GM18867 (cell line): ENCODE data around the gene PEAK3.

ENCODE experiments used
- ATAC-seq: cut with Tn5 transposase; IDR thresholded peaks from one replicate; pipeline ENCODE4 v1.9.1; 2021; ENCODE audit warnings: mild to moderate bottlenecking, moderate library complexity; ENCODE audit not compliant: unreplicated experiment

PEAK3 gene

DNA sequence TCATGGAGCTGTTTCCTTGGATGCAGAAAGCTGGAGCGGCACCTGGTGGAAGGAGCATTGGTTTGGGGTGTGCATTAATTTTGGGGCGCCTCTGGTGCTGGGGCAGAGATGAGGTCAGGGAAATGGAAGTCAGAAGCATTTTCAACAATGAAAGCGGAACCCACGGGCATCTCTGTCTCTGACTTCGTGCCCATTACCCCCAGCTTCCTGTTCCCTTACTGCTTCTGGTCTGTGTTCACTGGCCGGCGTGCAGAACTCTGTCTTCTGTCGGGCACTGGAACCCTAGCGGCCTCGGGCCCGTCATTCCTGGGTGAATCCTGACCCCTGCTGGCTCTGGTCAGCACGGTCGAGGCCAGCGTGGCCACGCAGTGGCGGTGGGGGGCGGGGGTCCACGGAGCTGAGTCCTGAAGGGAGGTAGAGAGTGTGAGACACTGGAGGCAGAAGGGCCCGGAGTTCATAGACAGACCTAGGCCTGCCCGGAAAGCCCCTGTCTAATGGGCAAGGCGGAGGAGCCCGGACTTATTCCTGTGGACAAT, 33.9 kb upstream of the PEAK3 start:
- ATAC-seq, result no peak

DNA sequence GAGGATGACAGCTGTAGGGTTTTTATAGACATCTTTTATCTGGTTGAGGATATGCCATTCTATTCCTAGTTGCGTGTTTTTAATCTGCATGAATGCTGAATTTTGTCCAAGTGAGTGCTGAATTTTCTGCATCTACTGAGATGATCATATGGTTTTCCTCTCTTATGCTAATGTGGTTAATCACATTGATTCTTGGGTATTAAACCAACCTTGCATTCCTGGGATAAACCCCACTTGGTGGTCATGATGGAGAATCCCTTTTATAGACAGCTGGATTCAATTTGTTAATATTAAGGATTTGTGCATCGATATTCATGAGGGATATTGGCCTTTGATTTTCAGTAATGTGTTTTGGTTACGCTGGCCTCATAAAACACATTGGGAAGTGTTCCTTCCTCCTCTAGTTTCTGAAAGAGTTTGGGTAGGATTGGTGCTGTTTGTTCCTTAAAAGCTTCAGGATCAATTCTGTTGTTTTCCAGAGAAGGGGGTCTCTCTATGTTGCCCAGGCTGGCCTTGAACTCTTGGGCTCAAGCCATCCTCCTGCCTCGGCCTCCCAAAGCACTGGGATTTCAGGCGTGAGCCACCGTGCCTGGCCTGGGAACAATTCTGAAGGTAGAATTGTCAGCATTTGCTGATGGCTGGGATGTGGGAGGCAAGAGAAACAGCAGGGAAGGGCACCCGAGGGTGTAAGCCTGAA, 33.3 kb upstream of the PEAK3 start:
- ATAC-seq, result no peak

- no peak for ATAC-seq
Observed at GRCh38 chr19:2312820-2313501, 31.0 kb upstream of the PEAK3 start.

- ATAC-seq, result no peak
Observed at GRCh38 chr19:2311093-2311492, 29.1 kb upstream of the PEAK3 start.

- no peak for ATAC-seq
Observed at GRCh38 chr19:2309734-2310362, 27.9 kb upstream of the PEAK3 start.

- ATAC-seq, result no peak
Observed at GRCh38 chr19:2308114-2308556, 26.2 kb upstream of the PEAK3 start, which contains the start of gene LINGO3. Gene LINGO3 (minus strand): TSS chr19:2308154. CDS start chr19:2291776, 16,378 bp downstream.

DNA sequence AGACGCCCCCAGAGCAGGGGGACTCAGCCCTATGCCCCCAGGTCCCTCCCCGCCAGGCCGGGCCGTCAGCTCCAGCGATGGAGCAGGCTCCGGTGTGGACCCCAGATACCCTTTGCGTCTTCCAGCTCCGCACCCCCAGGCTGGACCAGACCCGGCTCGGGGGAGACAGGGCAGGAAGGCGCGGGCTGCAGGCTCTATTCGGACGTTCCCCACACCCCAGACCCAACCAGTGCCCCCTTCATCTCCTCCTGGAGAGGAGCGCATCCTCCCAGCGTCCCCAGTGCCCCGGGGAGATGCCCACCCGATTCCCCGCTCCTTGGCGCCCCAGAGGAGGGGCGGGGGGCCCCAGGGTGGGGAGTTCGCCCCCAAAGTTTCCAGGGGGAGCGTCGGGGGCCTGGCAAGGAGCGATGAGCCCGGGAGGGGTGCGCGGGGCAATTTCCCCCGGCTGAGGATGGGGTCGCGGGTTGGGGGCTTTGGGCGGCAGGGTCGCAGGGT, 25.6 kb upstream of the PEAK3 start:
- ATAC-seq, result no peak

DNA sequence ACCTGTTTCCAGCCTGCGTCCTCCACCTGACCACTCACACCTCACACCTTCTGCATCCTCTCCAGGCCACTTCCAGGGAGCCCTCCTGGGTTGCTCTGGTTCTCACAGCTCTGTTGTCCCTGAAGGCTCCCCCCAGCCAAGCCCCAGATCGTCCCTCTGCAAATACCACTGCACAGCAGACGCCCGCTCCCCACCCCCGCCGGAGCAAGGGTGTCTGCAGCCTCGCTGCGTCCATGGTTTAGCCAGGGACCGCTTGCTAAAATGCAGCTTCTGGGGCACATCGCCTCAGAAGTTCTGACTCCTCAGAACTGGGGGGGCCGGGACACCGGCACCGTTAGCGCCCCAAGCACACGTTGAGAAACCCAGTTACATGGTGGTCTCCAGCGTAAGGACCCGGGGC, 25.0 kb upstream of the PEAK3 start:
- no peak for ATAC-seq

DNA sequence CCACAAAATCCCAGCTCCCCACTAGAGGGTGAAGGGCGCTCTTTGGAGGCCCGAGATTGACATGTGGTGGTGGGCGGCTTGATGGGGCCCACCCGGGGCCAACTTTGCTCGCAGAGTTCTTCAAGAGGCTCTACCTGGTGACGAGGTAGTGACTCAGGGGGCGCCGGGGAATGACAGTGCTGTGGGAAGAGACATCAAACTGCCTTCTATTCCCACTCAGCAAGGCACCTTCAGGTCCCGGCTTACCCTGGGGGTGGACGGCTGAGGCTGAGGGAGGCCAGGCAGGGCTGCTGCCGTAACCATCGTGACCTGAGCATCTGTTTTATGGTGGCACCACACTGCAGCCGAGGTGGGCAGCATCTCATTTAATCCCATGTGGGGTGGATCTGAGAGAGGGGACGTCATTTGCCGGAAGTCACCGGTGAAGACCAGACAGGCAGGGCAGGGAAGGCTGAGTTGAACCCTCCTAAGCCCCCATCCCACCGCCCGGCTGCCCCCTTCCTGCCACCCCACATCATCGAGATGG, 24.4 kb upstream of the PEAK3 start:
- no peak for ATAC-seq

DNA sequence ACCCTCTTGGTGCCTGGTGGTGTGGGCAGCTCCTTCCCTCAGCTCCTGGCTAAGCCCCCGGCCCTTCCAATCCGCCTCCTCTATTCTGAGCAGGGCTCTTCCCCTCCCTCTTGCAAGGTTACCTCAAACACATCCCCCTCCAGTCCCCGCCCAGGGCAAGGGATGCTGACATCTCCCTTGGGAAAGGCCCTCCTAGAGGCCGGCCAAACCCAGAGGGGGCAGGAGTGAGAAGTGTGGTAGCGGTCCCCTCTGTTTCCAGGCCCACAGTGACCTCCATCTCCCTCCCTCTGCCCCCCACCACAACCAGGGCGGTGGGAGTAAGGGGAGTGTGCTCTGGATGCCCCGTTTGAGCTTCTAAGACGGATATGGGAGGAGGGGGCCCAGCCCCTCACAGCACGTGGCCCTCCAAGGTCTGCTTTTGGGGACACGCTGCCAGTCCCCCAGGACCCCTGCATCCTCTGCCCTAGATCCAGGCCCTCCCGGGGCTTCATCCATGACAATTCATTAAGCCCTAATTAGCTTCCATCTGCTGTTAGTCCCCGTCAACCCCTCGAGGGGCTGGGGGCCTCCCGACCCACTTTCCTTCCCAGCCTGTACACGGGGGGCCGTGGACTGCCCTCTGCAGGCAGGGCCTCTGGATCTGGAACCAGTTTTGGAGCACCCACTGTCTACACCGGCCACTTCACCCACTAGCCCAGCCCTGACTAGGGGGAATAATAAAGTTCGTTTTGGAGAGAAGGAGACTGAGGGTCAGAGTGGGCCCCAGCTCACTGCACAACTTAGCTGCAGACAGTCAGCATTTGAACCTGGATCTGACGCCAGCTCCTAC, 23.7 kb upstream of the PEAK3 start:
- ATAC-seq, result no peak

GRCh38 chr19:2303211-2303798, 21.3 kb upstream of the PEAK3 start:
- ATAC-seq, result no peak

- no peak for ATAC-seq
Observed at GRCh38 chr19:2302319-2303210, 20.6 kb upstream of the PEAK3 start.

- no peak for ATAC-seq
Observed at GRCh38 chr19:2300533-2300932, 18.6 kb upstream of the PEAK3 start.

- ATAC-seq, result no peak
Observed at GRCh38 chr19:2296141-2296540, 14.2 kb upstream of the PEAK3 start.

DNA sequence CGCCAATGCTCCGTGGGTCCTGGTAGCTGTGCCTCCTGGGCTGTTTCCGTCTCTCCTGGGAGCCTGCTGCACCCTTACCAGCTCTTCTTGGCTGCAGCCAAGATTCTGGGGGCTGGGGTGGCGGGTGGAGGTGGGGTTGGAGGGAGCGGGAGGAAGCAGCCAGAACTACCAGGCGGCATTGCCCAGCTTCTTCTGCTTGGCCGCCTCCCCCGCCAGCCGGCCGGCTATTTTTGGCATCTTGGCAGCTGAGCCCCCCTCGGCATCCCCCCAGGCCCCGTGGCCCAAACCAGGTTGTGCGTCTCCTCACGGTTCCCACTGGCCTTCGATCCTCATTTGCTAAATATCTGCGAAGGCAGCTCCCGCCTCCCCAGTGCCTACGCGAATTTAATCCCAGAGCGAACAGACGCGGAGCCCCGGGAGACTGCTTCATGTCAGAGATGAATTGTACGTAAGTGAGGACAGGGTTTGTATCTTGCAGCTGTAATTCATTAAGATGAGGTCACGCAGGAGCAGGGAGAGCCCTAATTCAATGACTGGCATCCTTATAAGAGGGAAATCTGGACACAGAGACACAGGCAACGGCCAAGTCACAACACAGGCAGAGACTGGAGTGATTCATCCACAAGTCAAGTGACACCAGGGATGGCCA, 12.8 kb upstream of the PEAK3 start:
- ATAC-seq, result no peak

DNA sequence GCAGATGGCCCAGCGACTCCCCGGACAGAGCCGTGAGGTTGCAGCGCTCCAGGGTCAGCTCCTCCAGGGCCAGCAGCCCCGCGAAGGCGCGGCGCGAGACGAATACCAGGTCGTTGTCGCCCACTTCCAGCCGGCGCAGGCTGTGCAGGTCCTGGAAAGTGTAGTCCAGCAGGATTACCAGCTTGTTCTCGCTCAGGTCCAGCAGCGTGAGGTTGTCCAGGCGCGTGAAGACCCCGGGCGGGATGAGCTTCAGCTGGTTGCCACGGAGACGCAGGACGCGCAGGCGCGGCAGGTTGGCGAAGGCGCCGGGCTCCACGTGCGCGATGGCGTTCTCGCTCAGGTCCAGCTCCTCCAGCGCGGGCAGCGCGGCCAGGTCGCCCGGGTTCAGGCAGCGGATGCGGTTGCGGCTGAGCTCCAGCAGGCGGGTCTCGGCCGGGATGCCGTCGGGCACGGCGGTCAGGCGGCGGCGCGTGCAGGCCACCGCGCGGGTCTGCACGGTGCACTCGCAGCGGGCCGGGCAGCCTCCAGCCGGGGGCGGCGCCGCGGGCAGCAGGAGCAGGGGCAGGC, 9.3 kb upstream of the PEAK3 start:
- no peak for ATAC-seq

DNA sequence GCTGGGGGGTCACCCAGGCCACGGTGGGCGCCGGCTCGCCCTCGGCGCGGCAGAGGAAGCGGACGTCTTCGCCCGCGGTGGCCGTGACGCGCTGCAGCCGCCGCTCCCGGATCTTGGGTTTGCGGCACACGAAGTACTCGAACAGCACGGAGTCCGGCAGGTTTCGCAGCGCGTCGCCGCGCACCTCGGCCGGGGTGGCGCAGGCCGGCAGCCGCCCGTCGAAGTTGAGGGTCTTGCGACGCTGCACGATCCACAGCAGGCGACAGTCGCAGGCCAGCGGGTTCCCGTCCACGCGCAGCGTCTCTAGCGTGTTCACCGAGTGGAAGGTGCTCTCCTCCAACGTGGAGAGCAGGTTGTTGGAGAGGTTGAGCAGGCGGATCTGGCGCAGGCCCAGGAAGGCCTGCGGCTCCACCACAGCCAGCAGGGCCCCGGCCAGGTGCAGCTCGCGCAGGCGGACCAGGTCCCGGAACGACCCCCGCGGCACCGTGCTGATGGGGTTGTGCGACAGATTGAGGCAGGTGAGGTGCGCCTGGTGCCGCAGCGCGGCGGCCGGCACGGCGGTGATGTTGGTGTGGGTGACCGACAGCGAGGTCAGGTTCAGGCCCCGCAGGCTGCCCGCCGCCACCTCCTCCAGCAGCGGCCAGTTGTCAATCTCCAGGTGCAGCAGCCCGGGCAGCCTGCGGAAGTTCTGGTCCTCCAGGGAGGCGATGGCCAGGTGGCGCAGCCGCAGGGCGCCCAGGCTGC, 8.6 kb upstream of the PEAK3 start:
- ATAC-seq, result no peak
